ENCODE measurements around the gene TCAP.

TCAP gene

GRCh38 chr17:39706383-39706782 is 41.2 kb downstream of the TCAP start:
- no peaks in the 10 kb centered on the region for H3K79me2 ChIP-seq (ENCODE audit: control insufficient read depth, low read length)
- no peaks in the 10 kb centered on the region for H3K9me3 ChIP-seq (ENCODE audit: control insufficient read depth, insufficient read depth, low read length)
- peaks cover 19% of the 10 kb centered on the region for H3K4me1 ChIP-seq (ENCODE audit: control insufficient read depth, low read length)
- no peaks in the 10 kb centered on the region for H4K20me1 ChIP-seq (ENCODE audit: control insufficient read depth, insufficient read depth, low read depth, low read length)
- H3K9me2 ChIP-seq (replicated peaks; ENCODE audit: control insufficient read depth, low read length), result no peaks in the 10 kb centered on the region
- peaks cover 8% of the 10 kb centered on the region; the same call in 1 of the 2 replicates for H3K27me3 ChIP-seq (ENCODE audit: control insufficient read depth, low read length)
- H3K27ac ChIP-seq (ENCODE audit: low read depth, low read length), result no peak overlapping the region
- H3K4me3 ChIP-seq (ENCODE audit: low read length), result no peak overlapping the region
- TF ChIP-seq EZH2phosphoT487 (IDR thresholded peaks at IDR 0.05; ENCODE audit: borderline replicate concordance, low read length) (no peak), CTCF (IDR thresholded peaks at IDR 0.05; ENCODE audit: low read depth, low read length, poor library complexity, severe bottlenecking) (no peak)
- H3F3A ChIP-seq (ENCODE audit: control insufficient read depth, insufficient read depth), result 0 out of 2 replicates have a peak, but pooled peaks cover 2% of the 10 kb centered on the region
- H3K36me3 ChIP-seq (ENCODE audit: control insufficient read depth, low read length), result no peaks in the 10 kb centered on the region
- H3K4me2 ChIP-seq (ENCODE audit: low read length), result no peak overlapping the region

- Histone ChIP-seq H3K4me1 (ENCODE audit: control insufficient read depth, low read length) (peaks cover 19% of the 10 kb centered on the region), H3K79me2 (ENCODE audit: control insufficient read depth, low read length) (no peaks in the 10 kb centered on the region), H4K20me1 (ENCODE audit: control insufficient read depth, insufficient read depth, low read depth, low read length) (no peaks in the 10 kb centered on the region), H3K36me3 (ENCODE audit: control insufficient read depth, low read length) (no peaks in the 10 kb centered on the region), H3F3A (ENCODE audit: control insufficient read depth, insufficient read depth) (0 out of 2 replicates have a peak, but pooled peaks cover 2% of the 10 kb centered on the region), H3K9me2 (replicated peaks; ENCODE audit: control insufficient read depth, low read length) (no peaks in the 10 kb centered on the region), H3K9me3 (ENCODE audit: control insufficient read depth, insufficient read depth, low read length) (no peaks in the 10 kb centered on the region), H3K4me3 (ENCODE audit: low read length) (no peak overlapping the region), H3K27ac (ENCODE audit: low read depth, low read length) (no peak overlapping the region), H3K27me3 (ENCODE audit: control insufficient read depth, low read length) (peaks cover 2% of the 10 kb centered on the region; the same call in 1 of the 2 replicates), H3K4me2 (ENCODE audit: low read length) (no peak overlapping the region)
- no peak for TF ChIP-seq EZH2phosphoT487 (IDR thresholded peaks at IDR 0.05; ENCODE audit: borderline replicate concordance, low read length)
- TF ChIP-seq CTCF (IDR thresholded peaks at IDR 0.05; ENCODE audit: low read depth, low read length, poor library complexity, severe bottlenecking), result no peak
These were observed 41.8 kb downstream of the TCAP start for GRCh38 chr17:39706921-39707337.

- Histone ChIP-seq H3K27me3 (ENCODE audit: control insufficient read depth, low read length) (no peaks in the 10 kb centered on the region), H3K4me1 (ENCODE audit: control insufficient read depth, low read length) (peaks cover 15% of the 10 kb centered on the region), H3K79me2 (ENCODE audit: control insufficient read depth, low read length) (no peaks in the 10 kb centered on the region), H3K9me3 (ENCODE audit: control insufficient read depth, insufficient read depth, low read length) (no peaks in the 10 kb centered on the region), H3F3A (ENCODE audit: control insufficient read depth, insufficient read depth) (no peaks in the 10 kb centered on the region), H3K36me3 (ENCODE audit: control insufficient read depth, low read length) (no peaks in the 10 kb centered on the region), H3K4me3 (ENCODE audit: low read length) (no peak overlapping the region), H3K27ac (ENCODE audit: low read depth, low read length) (no peak overlapping the region), H3K9me2 (replicated peaks; ENCODE audit: control insufficient read depth, low read length) (no peaks in the 10 kb centered on the region), H4K20me1 (ENCODE audit: control insufficient read depth, insufficient read depth, low read depth, low read length) (no peaks in the 10 kb centered on the region), H3K4me2 (ENCODE audit: low read length) (no peak overlapping the region)
- no peak for TF ChIP-seq CTCF (IDR thresholded peaks at IDR 0.05; ENCODE audit: low read depth, low read length, poor library complexity, severe bottlenecking)
- TF ChIP-seq EZH2phosphoT487 (IDR thresholded peaks at IDR 0.05; ENCODE audit: borderline replicate concordance, low read length), result no peak
These were observed 44.3 kb downstream of the TCAP start for GRCh38 chr17:39709319-39709997.

All from DOHH2 (cell line).